Measurements from ENCODE around the gene THBS2.

The THBS2 gene

GRCh38 chr6:169233832-169234231, 19.8 kb downstream of the THBS2 start:
- TF ChIP-seq GATA2 (IDR thresholded peaks at IDR 0.05; ENCODE audit: low read depth, low read length) (no peak), GATA3 (IDR thresholded peaks at IDR 0.05; ENCODE audit: low read depth, low read length) (no peak)

DNA sequence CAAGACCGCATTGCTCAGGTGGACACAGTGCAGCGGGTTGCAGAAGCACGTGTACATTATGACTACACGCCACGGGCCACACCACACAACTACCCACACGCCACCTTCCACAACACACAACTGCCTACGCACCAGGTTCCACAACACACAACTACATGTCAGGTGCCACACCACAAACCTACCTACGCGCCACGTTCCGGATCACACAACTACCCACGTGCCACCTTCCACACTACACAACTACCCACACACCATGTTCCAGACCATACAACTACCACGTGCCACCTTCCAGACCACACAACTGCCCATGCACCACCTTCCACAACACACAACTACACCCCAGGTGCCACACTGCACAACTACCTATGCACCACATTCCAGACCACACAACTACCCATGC, 20.5 kb downstream of the THBS2 start:
- TF ChIP-seq GATA3 (IDR thresholded peaks at IDR 0.05; ENCODE audit: low read depth, low read length) (no peak), GATA2 (IDR thresholded peaks at IDR 0.05; ENCODE audit: low read depth, low read length) (no peak)

DNA sequence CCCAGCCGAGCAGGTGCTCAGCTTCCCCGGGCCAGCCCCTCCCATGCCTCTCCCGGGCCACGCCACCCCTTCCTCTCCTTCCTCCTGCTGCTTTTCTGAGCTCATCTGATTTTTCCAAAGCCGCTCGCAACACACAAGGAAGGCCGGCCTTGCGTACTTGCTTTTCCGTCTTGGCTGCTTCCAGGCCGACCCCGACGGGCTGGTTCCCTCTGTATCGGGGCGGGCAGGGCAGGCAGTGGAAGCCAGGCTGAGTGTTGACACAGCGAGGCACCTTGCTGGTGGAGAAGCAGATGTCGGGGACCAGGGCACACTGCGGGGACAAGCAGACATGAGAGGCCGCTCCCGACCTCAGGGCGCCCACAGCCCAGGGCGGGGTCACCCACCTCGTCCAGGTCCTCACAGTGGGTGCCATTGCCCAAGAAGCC, 21.1 kb downstream of the THBS2 start:
- no peak for TF ChIP-seq GATA3 (IDR thresholded peaks at IDR 0.05; ENCODE audit: low read depth, low read length)
- no peak for TF ChIP-seq GATA2 (IDR thresholded peaks at IDR 0.05; ENCODE audit: low read depth, low read length)

GRCh38 chr6:169231790-169232506, 21.7 kb downstream of the THBS2 start:
- no peak for TF ChIP-seq GATA2 (IDR thresholded peaks at IDR 0.05; ENCODE audit: low read depth, low read length)
- TF ChIP-seq GATA3 (IDR thresholded peaks at IDR 0.05; ENCODE audit: low read depth, low read length) = no peak

- no peak for TF ChIP-seq GATA3 (IDR thresholded peaks at IDR 0.05; ENCODE audit: low read depth, low read length)
- no peak for TF ChIP-seq GATA2 (IDR thresholded peaks at IDR 0.05; ENCODE audit: low read depth, low read length)
Observed at GRCh38 chr6:169230946-169231789, 22.5 kb downstream of the THBS2 start.

DNA sequence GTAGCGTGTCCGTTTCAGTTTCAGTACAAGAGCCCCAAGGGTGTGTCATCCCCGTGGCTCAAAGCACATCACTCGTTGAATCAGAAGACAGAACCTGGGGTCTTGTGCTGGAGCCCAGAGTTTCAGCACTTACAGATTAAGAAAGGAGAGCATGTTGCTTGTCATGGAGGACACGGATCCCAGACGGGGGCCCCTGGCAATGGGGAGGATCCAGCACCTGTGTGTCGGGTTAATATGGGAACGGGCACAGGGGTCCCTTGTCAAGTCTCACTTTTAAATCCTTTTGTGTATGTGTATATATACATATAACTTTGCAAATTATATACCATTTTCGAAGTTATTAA, 23.4 kb downstream of the THBS2 start:
- TF ChIP-seq GATA3 (IDR thresholded peaks at IDR 0.05; ENCODE audit: low read depth, low read length) (no peak), GATA2 (IDR thresholded peaks at IDR 0.05; ENCODE audit: low read depth, low read length) (no peak)

DNA sequence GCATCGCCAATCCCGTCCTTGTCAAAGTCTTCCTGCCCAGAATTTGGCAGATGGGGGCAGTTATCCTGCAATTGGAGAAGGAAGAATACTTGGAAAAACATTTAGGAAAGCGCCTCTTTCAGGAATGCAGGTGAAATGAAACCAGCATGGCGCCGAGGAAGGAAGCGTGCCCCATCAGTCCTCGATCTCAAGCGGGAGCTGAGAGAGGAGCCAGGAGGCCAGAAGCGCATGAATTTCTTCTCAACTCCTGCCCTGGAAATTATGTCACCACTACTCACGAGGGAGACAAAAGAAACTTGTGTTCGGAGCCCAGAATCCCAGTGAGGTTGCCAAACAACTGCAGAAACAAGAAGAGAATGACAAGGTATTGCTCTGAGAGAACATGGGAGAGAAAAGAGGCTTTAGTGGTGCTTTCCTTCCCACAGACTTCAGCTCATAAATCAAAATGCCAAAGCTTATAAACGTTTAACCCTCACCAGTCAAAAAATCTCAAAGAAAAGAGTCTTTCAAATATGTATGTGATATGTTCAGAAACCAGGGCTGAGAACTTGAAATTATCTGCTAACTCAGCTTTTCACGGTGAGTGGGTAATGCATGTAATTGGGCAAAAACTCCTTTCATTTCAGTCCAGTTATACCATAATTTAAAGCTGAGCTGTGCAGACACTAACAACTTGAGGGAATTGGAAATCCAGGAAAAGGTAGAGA, 23.9 kb downstream of the THBS2 start:
- TF ChIP-seq GATA3 (IDR thresholded peaks at IDR 0.05; ENCODE audit: low read depth, low read length) = no peak
- no peak for TF ChIP-seq GATA2 (IDR thresholded peaks at IDR 0.05; ENCODE audit: low read depth, low read length)

DNA sequence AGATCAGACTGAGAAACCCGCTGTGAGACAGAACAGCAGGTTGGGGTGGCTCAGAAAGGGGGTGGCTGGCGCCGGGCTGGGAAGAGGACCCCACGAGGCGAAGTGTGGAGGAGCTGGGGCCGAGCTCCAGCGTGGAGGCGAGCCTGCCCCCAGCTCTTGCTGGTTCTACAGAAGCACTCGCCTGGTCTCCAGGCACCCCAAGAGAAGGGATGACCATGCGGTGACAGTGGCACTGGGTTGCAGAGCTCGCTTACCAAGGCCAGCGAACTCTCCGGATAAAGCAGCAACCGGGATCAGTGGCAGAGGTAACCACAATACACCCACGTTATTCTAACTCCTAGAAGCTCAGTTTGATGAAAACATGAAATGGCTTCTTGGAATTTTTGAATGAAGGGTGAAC, 26.5 kb downstream of the THBS2 start:
- TF ChIP-seq GATA2 (IDR thresholded peaks at IDR 0.05; ENCODE audit: low read depth, low read length) = no peak
- TF ChIP-seq GATA3 (IDR thresholded peaks at IDR 0.05; ENCODE audit: low read depth, low read length) = no peak

GRCh38 chr6:169225887-169226286, 27.8 kb downstream of the THBS2 start:
- no peak for TF ChIP-seq GATA2 (IDR thresholded peaks at IDR 0.05; ENCODE audit: low read depth, low read length)
- TF ChIP-seq GATA3 (IDR thresholded peaks at IDR 0.05; ENCODE audit: low read depth, low read length) = no peak

GRCh38 chr6:169225131-169225576, 28.5 kb downstream of the THBS2 start:
- TF ChIP-seq GATA2 (IDR thresholded peaks at IDR 0.05; ENCODE audit: low read depth, low read length) (no peak), GATA3 (IDR thresholded peaks at IDR 0.05; ENCODE audit: low read depth, low read length) (no peak)

GRCh38 chr6:169224716-169225115, 28.9 kb downstream of the THBS2 start:
- TF ChIP-seq GATA2 (IDR thresholded peaks at IDR 0.05; ENCODE audit: low read depth, low read length) (no peak), GATA3 (IDR thresholded peaks at IDR 0.05; ENCODE audit: low read depth, low read length) (no peak)

GRCh38 chr6:169224185-169224695, 29.4 kb downstream of the THBS2 start:
- TF ChIP-seq GATA3 (IDR thresholded peaks at IDR 0.05; ENCODE audit: low read depth, low read length) (no peak), GATA2 (IDR thresholded peaks at IDR 0.05; ENCODE audit: low read depth, low read length) (no peak)

GRCh38 chr6:169223006-169223405, 30.6 kb downstream of the THBS2 start:
- TF ChIP-seq GATA3 (IDR thresholded peaks at IDR 0.05; ENCODE audit: low read depth, low read length) (no peak), GATA2 (IDR thresholded peaks at IDR 0.05; ENCODE audit: low read depth, low read length) (no peak)

DNA sequence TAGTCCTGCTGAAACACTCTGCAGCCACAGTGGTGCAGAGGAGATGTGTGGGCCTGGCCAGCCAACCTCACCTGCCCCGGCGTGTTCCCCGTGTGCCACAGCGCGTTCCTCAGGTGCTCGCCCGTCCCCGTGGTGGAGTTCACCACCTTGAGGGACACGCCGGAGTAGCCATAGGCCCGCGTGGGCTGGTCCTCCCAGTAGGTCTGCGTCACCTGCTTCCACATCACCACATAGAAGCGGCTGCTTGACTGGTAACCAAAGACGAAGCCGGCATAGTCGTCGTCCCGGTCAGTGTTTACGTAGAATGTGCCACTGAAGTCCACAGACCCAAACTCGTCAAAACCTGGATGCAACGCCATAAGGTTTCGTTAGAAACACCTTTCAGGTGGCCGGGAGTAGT, 31.5 kb downstream of the THBS2 start:
- TF ChIP-seq GATA3 (IDR thresholded peaks at IDR 0.05; ENCODE audit: low read depth, low read length) (no peak), GATA2 (IDR thresholded peaks at IDR 0.05; ENCODE audit: low read depth, low read length) (no peak)

Measured in SH-SY5Y (cell line).